GM12892 (cell line): ENCODE data around the gene TMPRSS9.
"Not testable (repeated sequence)": the region's sequence is repeated elsewhere in the genome, so short reads cannot be mapped to it uniquely, and the experiment has no call there.

Experiments
- DNase-seq: peaks from one replicate; pipeline ENCODE4 v3.0.0; 2011; ENCODE audit not compliant: insufficient read length
- FAIRE-seq: peaks from 2 replicates; lab custom pipeline; 2011; peaks lifted over from hg19 to GRCh38; lab: Jason Lieb, UNC
- POLR2A ChIP-seq: IDR thresholded peaks from 2 replicates; pipeline ENCODE4 v1.6.1; 2011; ENCODE audit warnings: low read depth, low read length, control low read depth
- POLR2AphosphoS5 ChIP-seq: IDR thresholded peaks from 2 replicates; pipeline ENCODE4 v1.6.1; 2011; ENCODE audit warnings: low read depth, low read length, control low read depth
- TAF1 ChIP-seq: IDR thresholded peaks from 2 replicates; pipeline ENCODE4 v1.6.1; 2011; ENCODE audit warnings: low read depth, mild to moderate bottlenecking, control low read depth, low read length, borderline replicate concordance

The TMPRSS9 gene

DNA sequence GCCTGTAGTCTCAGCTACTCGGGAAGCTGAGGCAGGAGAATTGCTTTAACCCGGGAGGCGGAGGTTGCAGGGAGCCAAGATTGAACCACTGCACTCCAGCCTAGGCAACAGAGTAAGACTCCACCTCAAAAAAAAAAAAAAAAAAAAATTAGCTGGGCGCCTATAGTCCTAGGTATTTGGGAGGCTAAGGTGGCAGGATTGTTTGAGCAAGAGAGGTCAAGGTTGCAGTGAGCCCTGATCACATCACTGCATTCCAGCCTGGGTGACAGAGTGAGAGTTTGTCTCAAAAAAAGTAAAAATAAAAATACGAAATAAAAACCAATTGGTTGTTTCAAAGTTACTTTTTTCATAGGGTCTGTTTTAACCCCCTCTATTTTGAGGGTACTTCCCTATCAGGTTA is 98.0 kb downstream of the TMPRSS9 start:
- DNase-seq = no peak
- TF ChIP-seq POLR2AphosphoS5 = no peak
- no peak for TF ChIP-seq TAF1
- no peak for TF ChIP-seq POLR2A
- no peak for FAIRE-seq

GRCh38 chr19:2458776-2459175 is 98.7 kb downstream of the TMPRSS9 start:
- not testable (repeated sequence) for FAIRE-seq, DNase-seq

- no peak for FAIRE-seq
- no peak for DNase-seq
- no peak for TF ChIP-seq POLR2AphosphoS5
- TF ChIP-seq TAF1 = no peak
- TF ChIP-seq POLR2A = no peak
Observed at GRCh38 chr19:2460245-2460644, 100.2 kb downstream of the TMPRSS9 start.

GRCh38 chr19:2461751-2462634 is 101.9 kb downstream of the TMPRSS9 start:
- no peak for TF ChIP-seq POLR2AphosphoS5
- no peak; the same call in 1 of the 2 replicates for TF ChIP-seq POLR2A
- no peak for TF ChIP-seq TAF1
- DNase-seq (peak; percentile 90), FAIRE-seq (peak; percentile 89)

- no peak for DNase-seq
- no peak for FAIRE-seq
- TF ChIP-seq POLR2AphosphoS5 (no peak), TAF1 (no peak), POLR2A (no peak)
Observed at GRCh38 chr19:2462635-2463421, 102.8 kb downstream of the TMPRSS9 start.

DNA sequence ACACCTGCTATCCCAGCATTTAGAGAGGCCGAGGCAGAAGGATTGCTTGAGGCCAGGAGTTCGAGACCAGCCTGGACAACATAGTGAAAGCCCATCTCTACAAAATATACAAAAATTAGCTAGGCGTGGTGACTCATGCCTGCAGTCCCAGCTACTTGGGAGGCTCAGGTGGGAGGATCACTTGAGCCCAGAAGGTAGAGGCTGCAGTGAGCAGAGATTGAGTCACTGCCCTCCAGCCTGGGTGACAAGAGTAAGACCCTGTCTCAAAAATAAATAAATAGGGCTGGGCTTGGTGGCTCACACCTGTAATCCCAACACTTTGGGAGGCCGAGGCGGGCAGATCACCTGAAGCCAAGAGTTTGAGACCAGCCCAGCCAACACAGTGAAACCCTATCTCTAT is 103.6 kb downstream of the TMPRSS9 start:
- DNase-seq, FAIRE-seq: not testable (repeated sequence)

DNA sequence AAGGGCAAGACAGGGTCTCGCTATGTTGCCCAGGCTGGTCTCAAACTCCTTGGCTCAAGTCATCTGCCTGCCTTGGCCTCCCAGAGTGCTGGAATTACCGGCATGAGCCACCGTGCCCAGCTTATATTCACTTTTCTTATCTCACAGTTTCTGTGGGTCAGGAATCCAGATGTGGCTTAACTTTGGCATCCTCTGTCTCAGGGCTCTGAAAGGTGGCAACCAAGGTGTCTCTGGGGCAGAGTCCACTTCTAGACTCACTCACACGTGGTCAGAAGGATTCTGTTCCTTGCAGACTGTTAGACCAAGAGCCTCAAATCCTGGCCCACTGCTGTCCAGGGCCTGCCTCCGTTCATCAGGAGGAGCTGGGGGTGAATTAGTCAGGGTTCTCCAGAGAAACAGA is 104.3 kb downstream of the TMPRSS9 start:
- TF ChIP-seq POLR2AphosphoS5 (no peak), POLR2A (no peak), TAF1 (no peak)
- DNase-seq (no peak), FAIRE-seq (no peak)

- FAIRE-seq (no peak), DNase-seq (no peak)
- TF ChIP-seq POLR2AphosphoS5 (no peak), POLR2A (no peak)
Observed at GRCh38 chr19:2468596-2468995, 108.5 kb downstream of the TMPRSS9 start.

- no peak for DNase-seq
- TF ChIP-seq POLR2AphosphoS5 = no peak
- no peak for TF ChIP-seq POLR2A
- TF ChIP-seq TAF1 = no peak
- FAIRE-seq = peak; percentile 76
Observed at GRCh38 chr19:2469102-2469914, 109.2 kb downstream of the TMPRSS9 start.

- not testable (repeated sequence) for DNase-seq, FAIRE-seq
Observed at GRCh38 chr19:2469915-2470200, 109.8 kb downstream of the TMPRSS9 start.

- FAIRE-seq = peak; percentile 91
- no peak for TF ChIP-seq POLR2AphosphoS5
- no peak for TF ChIP-seq POLR2A
- TF ChIP-seq TAF1 = no peak
- peak; percentile 86 for DNase-seq
Observed at GRCh38 chr19:2474232-2475017, 114.4 kb downstream of the TMPRSS9 start.
